DND-41 (cell line): ENCODE results near the gene SLC4A2.

ENCODE experiments used
- ATAC-seq: fragments of 200-7000 bp; cut with Tn5 transposase; 3 replicates; pipeline ENCODE4 v1.9.1; 2021; ENCODE audit warnings: low read depth; ENCODE audit not compliant: insufficient read depth
- DNase-seq: peaks from one replicate; pipeline ENCODE4 v3.0.0-alpha.2; 2020
- H2AFZ ChIP-seq: 2 replicates; pipeline ENCODE4 v1.6.0; 2012; ENCODE audit warnings: low read depth, low read length
- H3K27ac ChIP-seq: 2 replicates; pipeline ENCODE4 v1.5.1; 2012; ENCODE audit warnings: low read length, inconsistent platforms
- H3K27me3 ChIP-seq: fragments of 200-600 bp; sonication (generic); 2 replicates; pipeline ENCODE4 v1.6.0; 2012; ENCODE audit warnings: low read length, mild to moderate bottlenecking, inconsistent platforms; ENCODE audit not compliant: insufficient read depth, poor library complexity
- H3K36me3 ChIP-seq: 2 replicates; pipeline ENCODE4 v1.5.1; 2012; ENCODE audit warnings: low read length, inconsistent platforms; ENCODE audit not compliant: insufficient read depth
- H3K4me1 ChIP-seq: 2 replicates; pipeline ENCODE4 v1.5.1; 2012; ENCODE audit warnings: mild to moderate bottlenecking, low read length; ENCODE audit not compliant: insufficient read depth
- H3K4me2 ChIP-seq: 2 replicates; pipeline ENCODE4 v1.6.0; 2012; ENCODE audit warnings: mild to moderate bottlenecking, moderate library complexity, low read length, inconsistent platforms; ENCODE audit not compliant: insufficient read depth
- H3K4me3 ChIP-seq, 2 experiments: fragments of 200-600 bp in 1 of 2; shearing (Covaris generic) in 1 of 2; 2 replicates each; pipeline ENCODE4 v1.5.1; 2012 to 2016; ENCODE audit warnings: inconsistent platforms in 2 of 2, low read length in 2 of 2, mild to moderate bottlenecking in 2 of 2, low read depth in 1 of 2, moderate library complexity in 1 of 2
- H3K79me2 ChIP-seq: 2 replicates; pipeline ENCODE4 v1.6.0; 2012; ENCODE audit warnings: low read length, inconsistent platforms; ENCODE audit not compliant: insufficient read depth
- H3K9ac ChIP-seq: 2 replicates; pipeline ENCODE4 v1.6.0; 2012; ENCODE audit warnings: low read depth, mild to moderate bottlenecking, inconsistent platforms, low read length, moderate library complexity
- H3K9me3 ChIP-seq: 2 replicates; pipeline ENCODE4 v1.5.1; 2012; ENCODE audit warnings: low read length, moderate library complexity, mild to moderate bottlenecking, inconsistent platforms; ENCODE audit not compliant: insufficient read depth, severe bottlenecking
- H4K20me1 ChIP-seq: 2 replicates; pipeline ENCODE4 v1.6.0; 2012; ENCODE audit warnings: low read length; ENCODE audit not compliant: insufficient read depth
- CTCF ChIP-seq: IDR thresholded peaks from 2 replicates; pipeline ENCODE4 v1.5.1; 2012; ENCODE audit warnings: borderline replicate concordance, low read length, moderate library complexity, mild to moderate bottlenecking; ENCODE audit not compliant: poor library complexity, severe bottlenecking; ENCODE audit errors: extremely low read depth
- EZH2 ChIP-seq: IDR thresholded peaks from 3 replicates; pipeline ENCODE4 v1.6.1; 2012; ENCODE audit warnings: borderline replicate concordance, low read depth, mild to moderate bottlenecking, moderate library complexity, low read length, inconsistent platforms; ENCODE audit not compliant: severe bottlenecking

SLC4A2 gene

DNA sequence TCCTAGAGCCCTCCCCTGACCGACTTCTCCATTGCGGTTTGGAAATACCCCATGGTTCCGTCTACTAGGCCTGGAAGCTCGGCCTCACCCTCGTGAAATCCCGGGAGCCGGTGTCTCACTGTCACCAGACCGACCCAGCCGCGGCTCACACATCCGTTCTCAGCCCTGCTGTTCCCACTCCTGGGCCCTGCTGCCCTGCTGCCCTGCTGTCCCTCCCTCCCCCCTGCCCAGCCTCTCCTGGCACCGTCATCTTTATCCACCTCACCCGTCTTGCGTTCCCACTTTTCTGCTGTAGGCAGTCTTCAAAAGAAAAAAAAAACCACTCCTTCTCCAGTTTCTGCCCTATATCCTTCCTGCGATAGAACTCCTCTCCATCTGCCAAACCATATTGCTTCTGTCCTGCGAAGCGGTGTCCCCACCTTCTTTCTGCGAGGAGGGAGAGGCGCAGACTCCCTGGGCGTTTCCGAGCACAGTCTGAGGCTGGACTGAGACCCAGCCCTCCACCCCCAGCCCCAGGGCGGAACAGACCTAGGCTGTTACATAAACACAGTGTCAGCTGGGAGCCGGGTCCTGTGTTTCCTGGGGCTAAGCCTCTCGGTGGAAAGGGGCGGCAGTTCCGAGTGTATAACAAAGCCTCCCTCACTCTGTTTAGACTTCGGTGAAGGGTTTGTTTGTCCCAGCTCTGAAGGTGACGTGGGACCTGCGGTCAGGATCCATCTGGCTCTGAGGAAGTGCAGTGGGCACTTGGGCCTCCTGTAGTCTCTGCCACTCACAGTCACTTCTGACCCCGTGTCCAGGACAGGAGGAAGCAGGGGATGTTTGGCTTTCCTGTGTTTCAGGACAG, 29.7 kb downstream of the SLC4A2 start:
- no peak for DNase-seq
- H3K4me2 ChIP-seq: no peak overlapping the region
- H3K9ac ChIP-seq: no peak overlapping the region

DNA sequence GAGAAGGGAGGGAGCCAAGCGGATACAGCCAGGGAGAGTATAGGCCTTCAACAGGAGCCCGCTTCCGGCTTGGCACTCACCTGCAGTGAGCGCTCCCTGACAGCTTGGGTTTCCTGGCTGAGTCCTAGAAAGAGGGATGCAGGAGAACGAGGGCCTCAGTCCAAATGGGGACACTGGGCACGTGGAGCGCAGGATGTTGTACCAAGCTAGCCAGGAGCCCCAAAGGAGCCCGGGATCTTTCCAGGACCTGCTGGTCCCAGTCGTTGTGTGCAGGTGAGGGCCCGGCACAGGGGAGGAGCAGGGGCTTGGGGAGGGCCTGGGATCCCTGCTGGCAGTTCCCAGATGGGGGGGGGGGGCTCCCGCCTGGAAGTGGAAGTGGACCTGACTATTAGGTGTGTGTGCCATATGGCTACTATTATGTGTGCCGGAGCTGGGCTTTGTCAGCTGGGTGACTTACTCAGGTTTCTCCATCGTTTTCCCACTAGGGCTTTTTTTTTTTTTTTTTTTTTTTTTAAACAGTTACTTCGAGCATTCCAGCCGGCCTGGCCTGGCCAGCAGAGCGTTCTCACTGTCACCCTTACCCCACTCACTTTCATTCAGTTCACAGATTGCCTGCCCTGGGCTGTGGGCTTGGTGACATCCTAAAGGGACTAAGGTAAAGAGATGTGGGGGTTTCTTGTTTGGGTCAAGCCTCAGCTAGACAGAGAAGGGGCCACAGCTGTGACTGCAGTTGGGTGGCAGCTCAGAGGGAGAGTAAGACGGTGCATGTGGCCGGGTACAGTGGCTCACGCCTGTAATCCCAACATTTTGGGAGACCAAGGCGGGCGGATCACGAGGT, 30.7 kb downstream of the SLC4A2 start:
- Histone ChIP-seq H3K4me1 (peaks cover 26% of the 10 kb centered on the region), H4K20me1 (peaks cover 30% of the 10 kb centered on the region), H3K9me3 (no peaks in the 10 kb centered on the region), H3K27me3 (peaks cover 10% of the 10 kb centered on the region), H3K36me3 (no peaks in the 10 kb centered on the region), H3K4me2 (no peak overlapping the region), H3K27ac (no peak overlapping the region), H2AFZ (no peak overlapping the region), H3K4me3 (no peak overlapping the region), H3K79me2 (peaks cover 12% of the 10 kb centered on the region; the same call in 1 of the 2 replicates), H3K9ac (no peak overlapping the region)
- ATAC-seq: no peak
- no peak for DNase-seq
- TF ChIP-seq EZH2 (no peak), CTCF (no peak)

More for the DNA sequence above, 29.7 kb downstream of the SLC4A2 start:
- H2AFZ ChIP-seq: no peak overlapping the region
- no peak for ATAC-seq
- H3K9me3 ChIP-seq: no peaks in the 10 kb centered on the region
- H3K27me3 ChIP-seq: peaks cover 14% of the 10 kb centered on the region
- H3K4me1 ChIP-seq: peaks cover 28% of the 10 kb centered on the region
- H3K4me3 ChIP-seq: no peak overlapping the region
- peaks cover 30% of the 10 kb centered on the region for H4K20me1 ChIP-seq
- no peaks in the 10 kb centered on the region for H3K36me3 ChIP-seq
- H3K27ac ChIP-seq: no peak overlapping the region
- H3K79me2 ChIP-seq: peaks cover 12% of the 10 kb centered on the region; the same call in 1 of the 2 replicates
- TF ChIP-seq CTCF: no peak
- TF ChIP-seq EZH2: no peak

- Histone ChIP-seq H3K9ac (no peak overlapping the region), H3K4me3 (no peak overlapping the region), H2AFZ (no peak overlapping the region), H3K4me1 (peaks cover 17% of the 10 kb centered on the region), H3K27me3 (peaks cover 1% of the 10 kb centered on the region), H3K4me2 (no peak overlapping the region), H3K9me3 (no peaks in the 10 kb centered on the region), H3K79me2 (peaks cover 12% of the 10 kb centered on the region; the same call in 1 of the 2 replicates), H4K20me1 (peaks cover 30% of the 10 kb centered on the region), H3K36me3 (no peaks in the 10 kb centered on the region), H3K27ac (no peak overlapping the region)
- no peak for DNase-seq
- no peak for TF ChIP-seq EZH2
- no peak for TF ChIP-seq CTCF
- no peak for ATAC-seq
Observed at GRCh38 chr7:151091003-151091402, 31.6 kb downstream of the SLC4A2 start.
